GM19043 (cell line): ENCODE measurements around the gene CA5A.
"Not testable (repeated sequence)": the region's sequence is repeated elsewhere in the genome, so short reads cannot be mapped to it uniquely, and the experiment has no call there.

Experiments used
- ATAC-seq: cut with Tn5 transposase; IDR thresholded peaks from one replicate; pipeline ENCODE4 v1.9.1; 2021; ENCODE audit warnings: low read depth; ENCODE audit not compliant: unreplicated experiment

CA5A gene

GRCh38 chr16:87949071-87949744 lies 12.9 kb upstream of the CA5A start:
- no peak for ATAC-seq

DNA sequence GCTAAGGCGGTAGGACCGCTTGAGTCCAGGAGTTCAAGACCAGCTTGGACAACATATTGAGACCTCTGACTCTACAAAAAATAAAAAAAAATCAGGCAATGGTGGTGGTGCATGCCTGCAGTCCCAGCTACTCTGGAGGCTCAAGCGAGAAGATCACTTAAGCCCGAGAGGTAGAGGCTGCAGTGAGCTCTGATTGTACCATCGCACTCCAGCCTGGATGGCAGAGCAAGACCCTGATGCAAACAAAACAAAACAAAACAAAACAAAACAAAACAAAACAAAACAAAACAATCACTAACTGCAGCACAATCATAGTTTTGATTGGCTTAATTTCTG lies 12.4 kb upstream of the CA5A start:
- ATAC-seq: no peak

- ATAC-seq: no peak
Measured at GRCh38 chr16:87948119-87948545, 11.8 kb upstream of the CA5A start.

DNA sequence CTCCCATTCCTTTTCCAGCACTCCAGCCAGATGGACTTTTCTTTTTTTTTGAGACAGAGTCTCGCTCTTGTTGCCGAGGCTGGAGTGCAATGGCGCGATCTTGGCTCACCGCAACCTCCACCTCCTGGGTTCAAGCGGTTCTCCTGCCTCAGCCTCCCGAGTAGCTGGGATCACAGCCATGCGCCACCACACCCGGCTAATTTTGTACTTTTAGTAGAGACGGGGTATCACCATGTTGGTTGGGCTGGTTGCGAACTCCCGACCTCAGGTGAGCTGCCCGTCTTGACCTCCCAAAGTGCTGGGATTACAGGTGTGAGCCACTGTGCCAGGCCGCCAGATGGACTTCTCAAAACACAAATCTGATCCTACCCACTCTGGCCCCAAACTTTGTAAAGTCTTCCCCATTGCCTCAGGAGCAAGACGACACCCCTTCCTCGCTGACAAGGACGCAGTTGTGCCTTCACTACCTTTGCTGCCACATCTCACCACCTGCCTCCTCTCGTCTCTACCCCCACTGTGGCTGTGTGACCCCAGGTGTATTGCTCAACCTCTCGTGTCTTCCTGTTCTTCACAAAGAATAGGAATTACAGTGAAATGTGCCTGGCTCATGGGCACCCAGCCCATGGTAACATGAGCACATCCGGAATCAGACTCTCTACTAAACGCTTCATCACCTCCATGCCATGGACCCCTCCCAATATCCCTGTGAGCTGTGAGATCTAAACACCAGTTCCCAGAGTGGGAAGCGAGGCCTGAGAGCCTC lies 11.2 kb upstream of the CA5A start:
- no peak for ATAC-seq

GRCh38 chr16:87946596-87947347 lies 10.4 kb upstream of the CA5A start:
- no peak for ATAC-seq

GRCh38 chr16:87945351-87946042 lies 9.2 kb upstream of the CA5A start:
- no peak for ATAC-seq

GRCh38 chr16:87942680-87943079 lies 6.4 kb upstream of the CA5A start:
- ATAC-seq: no peak

DNA sequence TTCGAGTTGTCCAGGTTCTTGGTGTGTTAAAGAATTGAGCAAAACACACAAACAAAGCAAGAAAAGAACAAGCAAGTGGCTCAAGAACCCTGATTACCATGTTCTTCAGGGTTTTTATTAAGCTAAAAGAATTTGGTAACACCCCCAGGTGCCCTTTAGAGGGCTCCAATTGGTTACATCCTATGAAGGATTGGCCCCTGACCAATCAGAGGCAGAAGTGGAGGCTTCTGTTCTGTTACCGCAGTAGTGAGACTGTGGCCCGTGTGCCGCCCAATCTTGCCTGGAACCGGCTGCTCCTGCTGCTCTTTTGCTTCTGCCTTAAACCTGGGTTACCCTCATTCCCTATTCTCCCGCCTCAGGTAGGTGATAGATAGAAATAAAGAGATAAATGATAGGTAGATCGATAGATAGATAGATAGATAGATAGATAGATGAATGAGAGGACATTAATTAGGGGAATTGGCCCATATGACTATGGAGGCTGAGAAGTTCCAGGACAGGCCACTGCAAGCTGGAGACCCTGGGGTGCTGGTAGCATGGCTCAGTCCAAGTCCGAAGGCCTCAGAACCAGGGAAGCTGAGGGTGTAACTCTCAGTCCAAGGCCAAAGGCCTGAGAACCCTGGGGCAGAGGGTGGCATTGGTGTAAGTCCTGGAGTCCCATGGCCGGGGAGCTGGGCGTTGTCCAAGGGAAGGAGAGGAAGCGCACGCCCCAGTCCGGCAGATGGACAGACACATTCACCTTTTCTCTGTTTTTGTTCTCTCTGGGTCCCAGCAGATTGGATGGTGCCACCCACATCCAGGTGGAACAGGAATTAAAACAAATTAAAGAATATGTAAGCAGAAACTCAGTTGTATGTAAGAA lies 3.5 kb upstream of the CA5A start:
- no peak for ATAC-seq

- ATAC-seq: no peak
Measured at GRCh38 chr16:87938412-87938949, 2.2 kb upstream of the CA5A start.

GRCh38 chr16:87937231-87937542 lies 858 bp upstream of the CA5A start:
- ATAC-seq: not testable (repeated sequence)

- ATAC-seq: not testable (repeated sequence)
Measured at GRCh38 chr16:87936016-87936374, 334 bp downstream of the CA5A start.

GRCh38 chr16:87934752-87935425 lies 1.4 kb downstream of the CA5A start:
- not testable (repeated sequence) for ATAC-seq

- ATAC-seq: no peak
Measured at GRCh38 chr16:87933140-87933495, 3.2 kb downstream of the CA5A start.

GRCh38 chr16:87932475-87933139 lies 3.7 kb downstream of the CA5A start:
- not testable (repeated sequence) for ATAC-seq

GRCh38 chr16:87931504-87931903 lies 4.8 kb downstream of the CA5A start:
- no peak for ATAC-seq

DNA sequence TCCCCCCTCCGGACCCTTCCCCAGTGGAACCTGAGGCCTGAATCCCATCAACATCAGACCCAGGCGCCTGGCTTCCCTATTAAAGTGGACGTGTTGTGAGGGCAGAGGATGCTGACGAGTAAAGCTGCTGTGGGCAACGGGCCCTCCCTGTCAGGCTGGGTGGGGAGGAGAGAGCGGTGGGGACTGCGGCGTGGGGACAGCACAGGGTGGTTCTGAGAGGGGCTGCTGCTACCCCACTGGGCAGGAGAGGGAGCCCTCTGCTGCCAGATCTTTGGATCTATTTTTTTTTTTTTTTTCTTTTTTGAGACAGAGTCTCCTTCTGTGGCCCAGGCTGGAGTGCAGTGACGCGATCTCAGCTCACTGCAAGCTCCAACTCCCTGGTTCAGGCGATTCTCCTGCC lies 5.9 kb downstream of the CA5A start:
- ATAC-seq: no peak

GRCh38 chr16:87929986-87930385 lies 6.3 kb downstream of the CA5A start:
- no peak for ATAC-seq

DNA sequence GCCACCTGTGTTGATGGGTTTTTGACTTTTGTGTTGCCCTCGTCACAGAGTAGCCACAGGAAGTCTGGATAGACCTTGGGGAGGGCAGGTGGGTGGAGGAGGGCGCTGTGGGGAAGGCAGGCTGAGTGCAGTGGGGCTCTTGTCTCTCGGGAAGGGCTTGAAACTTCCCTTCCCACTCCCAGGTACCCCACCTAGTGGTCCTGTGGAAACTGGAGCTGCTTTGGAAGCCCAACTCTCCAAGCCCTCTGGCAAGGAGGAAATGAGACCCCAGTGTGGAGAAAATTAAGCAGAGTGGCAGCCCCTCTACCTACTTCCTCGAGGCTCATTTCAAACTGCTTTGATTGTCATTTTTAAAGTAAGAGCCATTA lies 9.2 kb downstream of the CA5A start:
- no peak for ATAC-seq
